NCI-H1105 (cell line): Measurements from ENCODE around the gene MFSD12.

Source experiments
- DNase-seq: peaks from one replicate; lab custom pipeline; 2025; lab: John Stamatoyannopoulos, UW

Gene MFSD12

DNA sequence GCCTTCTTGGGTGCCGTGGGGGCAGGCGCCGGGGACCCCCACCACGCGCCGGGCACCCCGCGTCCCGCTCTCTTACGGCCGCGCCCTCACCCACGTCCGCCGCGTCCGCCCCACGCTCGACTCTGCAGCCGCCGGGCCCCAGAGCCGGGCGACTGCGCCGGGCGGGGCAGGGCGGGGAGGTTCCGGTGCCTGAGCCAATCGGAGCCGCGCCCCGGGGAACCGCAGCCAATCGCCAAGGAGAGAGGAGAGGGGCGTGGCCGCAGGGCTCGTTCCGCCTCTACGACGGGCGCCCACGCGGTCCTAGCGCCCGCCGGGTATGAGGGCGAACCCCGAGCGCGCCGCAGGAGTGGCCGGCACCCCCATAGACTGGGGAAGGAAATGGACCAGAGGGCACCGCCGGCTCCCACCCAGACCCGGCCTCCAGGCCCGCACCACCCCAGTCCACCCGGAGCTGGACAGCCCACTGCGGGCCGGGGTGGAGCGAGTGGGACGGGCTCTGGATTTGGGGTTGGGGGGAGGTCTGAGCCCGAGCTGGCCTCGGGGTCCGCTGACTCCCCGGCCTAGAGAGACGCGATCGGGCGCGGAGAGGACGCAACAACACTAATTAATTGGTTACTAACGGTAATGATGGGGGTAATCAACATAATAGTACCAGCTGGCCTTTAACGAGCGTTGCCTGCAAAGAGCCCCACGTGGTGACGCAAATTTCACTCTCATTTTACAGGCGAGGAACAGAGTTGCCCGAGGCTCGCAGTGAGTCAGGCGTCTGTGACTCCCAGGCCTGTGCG is at the start of gene MFSD12:
TSS of gene MFSD12 (minus strand) at position 126 of the 788 bp plus-strand sequence. CDS start 183 bp downstream, outside the sequence.
- DNase-seq, result peak; percentile 94

DNA sequence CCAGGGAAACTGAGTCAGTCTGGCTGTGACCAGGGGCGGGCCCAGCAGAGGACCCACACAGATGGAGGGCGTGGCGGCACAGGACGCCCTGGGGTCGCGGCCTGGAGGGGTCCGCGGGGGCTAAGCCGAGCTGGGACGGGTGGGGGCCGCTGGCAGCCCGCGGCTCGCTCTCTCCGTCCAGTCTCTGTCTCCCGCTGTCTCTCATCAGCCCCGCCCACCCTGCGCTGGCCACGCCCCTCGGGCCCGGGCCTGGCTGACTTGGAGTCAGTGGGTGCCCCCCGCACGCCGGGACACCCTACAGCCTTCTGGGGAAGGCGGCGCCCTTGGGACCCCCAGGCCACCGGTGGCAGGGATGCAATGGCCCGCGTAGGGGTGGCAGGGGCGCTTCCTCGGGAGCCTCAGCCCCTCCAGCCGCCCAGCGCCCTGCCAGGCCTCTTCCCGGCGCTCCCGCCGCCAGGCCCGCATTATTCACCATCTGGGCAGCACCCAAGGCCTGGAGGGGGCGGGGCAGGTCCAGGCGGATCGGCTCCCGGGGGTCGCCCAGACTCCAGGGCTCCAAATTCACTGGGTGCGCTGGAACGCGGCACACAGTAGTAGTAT is 49.4 kb upstream of the MFSD12 start, which contains the start of gene TBXA2R:
TSS of gene TBXA2R (minus strand) at position 186 of the 600 bp plus-strand sequence. CDS start 6,241 bp downstream, outside the sequence.
- no peak for DNase-seq

DNA sequence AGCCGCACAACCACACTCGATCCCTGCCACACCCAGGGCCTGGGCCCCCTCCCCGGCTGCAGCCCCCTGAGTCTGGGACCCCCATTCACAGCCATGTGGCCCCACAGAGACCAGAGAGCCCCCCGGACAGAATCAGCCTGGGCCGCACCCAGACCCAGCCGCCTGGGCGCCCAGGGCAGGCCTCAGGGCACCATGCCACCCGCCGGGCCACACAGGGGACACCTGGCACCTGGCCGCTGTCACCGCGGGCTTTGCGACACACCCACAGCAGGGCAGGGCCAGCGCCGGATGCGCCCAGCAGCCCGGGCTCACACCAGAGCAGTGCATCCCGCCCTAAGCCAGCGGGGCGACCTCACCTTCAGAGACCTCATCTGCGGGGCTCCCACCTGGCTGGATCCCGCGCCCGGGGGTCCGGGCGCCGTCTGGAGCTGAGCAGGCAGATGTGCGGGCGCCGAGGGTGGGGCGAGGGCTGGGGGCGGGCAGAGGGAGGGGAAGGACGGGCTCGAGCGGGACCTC is 48.8 kb upstream of the MFSD12 start:
- peak; percentile 52 for DNase-seq

DNA sequence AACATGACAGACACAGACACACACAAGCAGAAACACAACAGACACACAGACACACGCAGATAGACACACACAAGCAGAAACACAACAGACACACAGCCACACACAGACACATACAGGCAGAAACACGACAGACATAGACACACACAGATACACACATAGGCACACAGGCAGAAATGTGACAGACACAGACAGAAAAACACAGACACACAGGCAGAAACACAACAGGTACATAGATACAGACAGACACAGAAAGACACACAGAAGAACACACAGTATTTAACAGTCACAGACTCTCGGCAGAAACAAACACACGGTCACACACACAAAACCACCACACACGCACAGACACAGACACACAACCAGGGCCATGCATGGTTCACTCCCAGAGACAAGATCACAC is 48.4 kb upstream of the MFSD12 start:
- DNase-seq, result no peak

DNA sequence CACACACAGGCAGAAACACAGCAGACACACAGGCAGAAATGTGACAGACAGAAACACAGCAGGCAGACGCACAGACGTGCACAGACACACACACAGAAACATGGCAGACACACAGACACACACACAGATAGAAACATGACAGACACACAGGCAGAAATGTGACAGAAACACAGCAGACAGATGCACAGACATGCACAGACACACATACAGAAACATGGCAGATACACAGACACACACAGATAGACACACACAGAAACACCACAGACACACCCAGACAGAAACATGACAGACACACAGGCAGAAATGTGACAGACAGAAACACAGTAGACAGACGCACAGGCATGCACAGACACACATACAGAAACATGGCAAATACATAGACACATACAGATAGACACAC is 48.0 kb upstream of the MFSD12 start:
- no peak for DNase-seq

DNA sequence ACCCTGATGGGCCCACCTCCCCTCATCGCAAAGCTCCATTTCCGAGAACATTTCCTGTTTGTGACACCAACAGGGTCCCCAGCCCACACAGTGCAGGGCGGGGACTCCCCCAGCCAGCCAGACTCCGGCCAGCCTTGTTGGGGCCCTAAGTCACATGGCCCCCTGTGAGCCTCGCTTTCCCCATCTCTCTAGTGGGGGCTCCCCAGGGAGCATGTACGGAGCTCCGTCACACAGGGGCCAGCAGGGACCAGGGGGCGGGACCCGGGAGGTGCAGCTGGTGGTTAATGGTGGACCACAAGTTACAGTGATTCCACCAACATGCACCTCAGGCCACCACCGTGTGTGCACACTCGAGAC is 47.6 kb upstream of the MFSD12 start:
- no peak for DNase-seq

DNA sequence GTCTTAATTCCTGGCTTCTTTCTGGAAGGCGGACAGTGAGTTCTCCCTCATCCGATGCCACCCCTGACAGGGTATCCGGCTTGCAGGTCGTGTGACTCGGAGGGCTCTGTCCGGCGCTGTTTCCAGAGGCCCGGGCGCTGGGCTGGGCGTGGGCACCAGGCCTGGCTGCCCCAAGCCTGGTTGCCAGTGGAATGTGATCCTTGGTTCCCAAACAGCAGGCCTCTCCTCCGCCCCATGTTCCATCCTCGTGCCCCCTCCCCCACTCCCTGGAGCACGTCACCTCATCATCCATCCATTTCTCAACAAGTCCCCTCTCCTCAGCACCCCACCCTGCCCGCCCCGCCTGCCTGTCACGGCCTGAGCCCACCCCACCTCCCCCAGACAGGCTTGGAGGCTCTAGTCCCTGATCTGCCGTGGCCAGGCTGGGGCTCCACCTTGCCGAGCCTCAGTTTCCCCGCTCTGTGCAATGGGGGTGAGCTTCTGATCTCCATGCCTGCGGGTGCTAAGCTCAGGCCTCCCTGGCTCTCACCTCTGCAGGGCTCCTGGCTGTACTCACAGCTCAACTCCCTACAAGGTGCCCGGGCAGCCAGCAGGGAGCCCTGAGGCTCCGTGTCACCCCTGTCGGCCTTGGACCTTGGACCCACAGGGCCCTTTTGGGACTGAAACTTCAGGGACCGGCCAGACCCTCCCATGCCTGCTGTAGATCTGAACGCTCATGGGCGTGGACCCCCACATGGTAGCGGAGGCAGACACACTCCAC is 47.0 kb upstream of the MFSD12 start:
- DNase-seq, result no peak

DNA sequence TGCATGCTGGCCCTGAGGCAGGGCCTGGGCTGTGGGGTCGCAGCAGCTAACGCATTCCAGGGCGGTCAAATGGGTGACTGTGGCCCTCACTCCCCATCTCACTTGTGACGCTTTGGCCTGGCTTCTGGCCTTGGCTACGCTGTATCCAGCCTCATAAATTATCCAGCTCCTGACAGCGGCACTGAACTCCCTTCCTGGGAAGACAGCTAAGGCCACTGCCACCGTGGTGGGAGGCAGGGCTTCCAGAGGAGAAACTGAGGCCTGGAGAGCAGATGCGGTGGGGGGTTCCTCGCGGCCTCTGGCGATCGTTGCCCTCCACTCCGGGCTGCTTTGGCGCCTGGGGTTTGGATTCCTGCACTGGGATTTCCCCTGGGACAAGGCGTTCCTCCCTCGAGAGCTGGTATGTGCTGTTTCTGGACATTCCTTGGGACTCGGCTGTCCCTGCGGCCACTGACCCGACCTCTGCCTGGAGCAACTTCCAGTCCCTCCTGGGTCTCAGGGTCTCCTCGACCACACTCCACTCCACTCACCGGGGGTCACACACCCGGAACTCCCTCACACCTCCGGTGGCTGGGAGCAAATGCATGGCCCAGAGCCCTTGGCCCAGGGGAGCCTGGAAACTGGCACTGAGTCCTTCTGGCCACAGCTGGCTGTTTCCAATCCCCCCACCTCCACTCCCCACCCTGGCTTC is 45.9 kb upstream of the MFSD12 start:
- no peak for DNase-seq

DNA sequence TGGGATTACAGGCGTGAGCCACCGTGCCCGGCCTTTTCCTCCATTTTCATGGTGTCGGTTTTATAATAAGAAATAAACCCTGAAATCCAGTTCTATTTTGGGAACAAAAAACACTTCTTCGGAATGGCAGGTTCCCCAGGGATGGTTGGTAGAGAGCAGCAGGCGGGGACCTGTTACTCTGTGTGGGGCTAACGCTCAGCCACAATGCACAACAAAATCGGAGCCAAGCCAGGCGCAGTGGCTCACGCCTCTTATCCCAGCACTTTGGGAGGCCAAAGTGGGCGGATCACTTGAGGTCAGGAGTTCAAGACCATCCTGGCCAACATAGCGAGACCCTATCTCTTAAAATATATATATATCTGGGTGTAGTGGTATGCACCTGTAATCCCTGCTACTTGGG is 43.6 kb upstream of the MFSD12 start:
- DNase-seq, result no peak

DNA sequence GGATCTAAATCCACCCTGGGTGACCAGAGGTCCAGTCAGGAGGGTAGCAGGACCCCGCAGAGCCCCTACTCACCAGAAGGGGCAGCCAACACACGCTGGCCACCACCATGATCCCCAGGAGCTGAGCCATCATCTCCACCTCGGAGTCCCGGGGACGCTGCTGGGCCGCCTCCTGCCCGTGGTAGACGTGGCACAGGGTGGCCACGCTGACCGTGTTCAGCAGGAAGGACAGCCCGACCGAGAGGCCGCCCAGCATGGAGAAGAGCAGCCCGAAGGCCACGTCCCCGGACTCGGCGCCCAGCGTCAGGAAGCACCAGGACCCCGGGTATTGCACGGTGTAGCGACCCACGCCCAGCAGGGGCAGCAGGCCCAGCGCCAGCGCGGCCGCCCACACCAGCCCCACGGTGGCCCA is 42.4 kb upstream of the MFSD12 start:
- DNase-seq, result no peak

DNA sequence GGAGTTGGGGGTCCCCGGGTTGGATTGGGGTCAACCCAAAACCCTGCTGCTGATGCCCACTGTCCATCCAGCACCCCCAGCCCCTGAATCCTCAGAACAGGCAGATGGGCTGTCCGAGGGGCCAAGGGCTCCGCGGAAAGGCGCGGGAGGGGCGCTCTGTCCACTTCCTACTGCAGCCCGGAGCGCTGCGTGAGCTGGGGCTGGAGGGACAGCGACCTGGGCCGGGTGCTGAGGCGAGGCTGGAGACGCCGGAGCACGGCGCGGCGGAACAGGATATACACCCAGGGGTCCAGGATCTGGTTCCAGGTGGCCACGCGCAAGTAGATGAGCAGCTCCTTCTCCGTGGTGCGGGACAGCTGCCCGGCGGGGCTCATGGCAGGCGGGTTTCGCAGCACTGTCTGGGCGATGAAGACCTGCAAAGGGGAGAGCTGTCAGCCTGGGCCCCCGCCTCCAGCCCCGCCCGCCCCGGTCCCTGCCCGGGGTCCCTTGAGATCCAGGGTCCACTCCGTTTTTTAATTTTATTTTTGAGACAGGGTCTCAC is 38.2 kb upstream of the MFSD12 start:
- DNase-seq, result no peak

DNA sequence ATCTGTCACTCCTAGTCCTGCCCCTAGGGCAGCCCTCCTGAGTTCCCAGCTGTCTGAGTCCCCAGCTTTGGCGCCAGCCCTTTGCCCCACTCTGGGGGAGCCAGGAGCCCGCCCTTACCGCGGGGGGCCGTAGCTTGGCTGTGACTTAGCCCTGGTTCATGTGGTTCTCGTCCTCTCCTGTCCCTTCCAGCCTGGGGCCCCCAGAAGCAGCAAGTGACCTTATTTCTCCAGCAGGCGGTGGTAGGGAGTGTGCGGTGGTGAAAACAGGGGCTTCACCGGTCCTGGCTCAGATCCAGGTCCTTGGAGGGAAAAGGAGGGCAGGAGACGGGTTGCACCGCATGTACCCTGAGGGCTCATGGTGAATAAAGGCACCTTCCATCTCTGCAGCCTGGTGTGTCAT is 35.8 kb upstream of the MFSD12 start:
- no peak for DNase-seq

DNA sequence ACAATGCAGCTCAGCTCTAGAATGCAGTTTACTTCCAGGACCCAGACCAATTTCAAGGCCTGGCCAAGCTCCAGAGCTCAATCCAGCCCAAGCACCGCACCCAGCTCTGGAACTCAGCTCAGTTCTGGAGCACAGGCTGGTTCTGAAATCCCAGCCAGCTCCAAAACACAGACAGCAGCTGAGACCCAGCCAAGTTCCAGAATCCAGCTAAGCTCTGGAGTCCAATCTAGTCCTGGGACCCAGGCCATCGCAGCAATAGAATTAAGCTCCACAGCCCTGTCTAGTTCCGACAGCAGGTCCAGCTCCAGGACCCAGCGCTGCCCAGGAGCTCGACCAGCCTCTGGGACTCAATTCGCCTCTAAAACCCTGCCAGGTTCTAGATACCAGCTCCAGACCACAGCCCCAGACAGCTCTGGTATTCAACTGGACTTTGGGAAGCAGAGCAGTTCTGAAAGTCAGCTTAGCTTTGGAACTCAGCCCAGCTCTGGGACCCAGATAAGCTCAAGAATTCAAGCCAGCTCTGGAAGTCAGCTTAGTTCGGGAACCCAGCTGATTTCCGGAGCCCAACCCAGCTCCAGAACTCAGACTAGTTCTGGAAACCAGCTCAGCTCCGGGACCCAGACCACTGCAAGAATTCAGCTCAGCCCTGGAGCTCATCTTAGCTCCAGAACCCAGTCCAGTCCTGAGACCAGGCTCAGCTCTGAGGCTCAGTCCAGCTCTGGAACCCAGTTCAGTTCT is 34.7 kb upstream of the MFSD12 start:
- no peak for DNase-seq

DNA sequence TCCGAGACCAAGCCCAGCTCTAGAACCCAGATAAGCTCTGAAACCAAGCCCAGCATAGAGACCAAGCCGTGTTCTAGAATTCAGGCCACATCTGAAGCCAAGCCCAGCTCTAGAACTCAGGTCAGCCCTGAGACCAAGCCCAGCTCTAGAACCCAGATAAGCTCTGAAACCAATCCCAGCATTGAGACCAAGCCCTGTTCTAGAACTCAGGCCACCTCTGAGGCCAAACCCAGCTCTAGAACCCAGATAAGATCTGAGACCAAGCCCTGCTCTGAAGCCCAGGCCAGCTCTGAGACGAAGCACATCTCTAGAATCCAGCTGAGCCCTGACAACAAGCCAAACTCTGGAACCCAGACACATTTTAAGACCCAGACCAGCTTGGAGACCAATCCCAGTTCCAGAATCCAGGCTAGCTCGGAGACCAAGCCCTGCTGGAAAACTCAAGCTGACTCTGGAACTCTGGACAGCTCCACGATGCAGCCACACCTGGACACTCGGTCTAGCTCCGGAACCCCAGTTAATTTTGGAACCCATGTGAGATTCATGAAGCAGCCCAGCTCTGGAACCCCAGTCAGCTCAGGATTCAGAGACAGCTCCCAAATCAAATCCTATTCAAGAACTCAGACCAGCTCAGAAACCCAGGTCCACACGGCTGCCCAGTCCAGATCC is 33.7 kb upstream of the MFSD12 start:
- no peak for DNase-seq

DNA sequence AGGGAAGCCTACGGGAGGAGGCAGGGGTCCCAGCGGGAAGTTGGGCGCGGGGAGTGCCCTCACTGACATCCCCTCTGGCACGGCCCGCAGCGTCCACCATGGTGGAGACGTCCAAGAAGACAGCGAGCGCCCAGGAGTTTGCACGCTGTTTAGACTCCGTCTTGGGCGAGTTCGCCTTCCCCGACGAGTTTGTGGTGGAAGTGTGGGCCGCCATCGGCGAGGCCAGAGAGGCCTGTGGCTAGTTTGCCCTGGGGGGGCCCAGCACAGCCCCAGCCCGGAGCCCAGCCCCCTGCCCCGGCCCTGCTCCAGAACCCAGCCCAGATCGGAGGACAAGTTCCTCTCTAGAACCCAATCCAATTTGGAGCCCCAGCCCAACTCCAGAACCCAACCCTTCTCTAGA is 32.6 kb upstream of the MFSD12 start:
- DNase-seq, result no peak

DNA sequence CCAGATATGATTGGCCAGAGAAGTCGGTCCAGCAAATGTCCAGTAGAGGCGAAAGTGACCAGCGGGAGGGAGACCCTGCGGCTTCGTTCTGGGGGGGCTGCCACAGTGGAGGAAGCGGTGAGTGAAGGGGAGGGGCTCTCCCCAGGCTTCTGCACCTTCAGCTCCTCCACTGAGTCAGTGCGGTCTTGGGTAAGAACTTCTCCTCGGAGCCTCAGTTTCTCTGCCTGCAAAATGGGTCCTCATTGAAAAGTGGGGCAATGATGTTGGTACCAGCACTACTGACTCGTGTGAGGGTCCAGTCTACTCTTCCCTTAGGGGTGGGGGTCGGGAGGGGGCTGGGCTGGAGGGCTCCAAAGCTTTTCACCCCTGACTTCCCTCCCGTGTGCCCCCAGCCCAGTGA is 32.1 kb upstream of the MFSD12 start:
- DNase-seq, result no peak

DNA sequence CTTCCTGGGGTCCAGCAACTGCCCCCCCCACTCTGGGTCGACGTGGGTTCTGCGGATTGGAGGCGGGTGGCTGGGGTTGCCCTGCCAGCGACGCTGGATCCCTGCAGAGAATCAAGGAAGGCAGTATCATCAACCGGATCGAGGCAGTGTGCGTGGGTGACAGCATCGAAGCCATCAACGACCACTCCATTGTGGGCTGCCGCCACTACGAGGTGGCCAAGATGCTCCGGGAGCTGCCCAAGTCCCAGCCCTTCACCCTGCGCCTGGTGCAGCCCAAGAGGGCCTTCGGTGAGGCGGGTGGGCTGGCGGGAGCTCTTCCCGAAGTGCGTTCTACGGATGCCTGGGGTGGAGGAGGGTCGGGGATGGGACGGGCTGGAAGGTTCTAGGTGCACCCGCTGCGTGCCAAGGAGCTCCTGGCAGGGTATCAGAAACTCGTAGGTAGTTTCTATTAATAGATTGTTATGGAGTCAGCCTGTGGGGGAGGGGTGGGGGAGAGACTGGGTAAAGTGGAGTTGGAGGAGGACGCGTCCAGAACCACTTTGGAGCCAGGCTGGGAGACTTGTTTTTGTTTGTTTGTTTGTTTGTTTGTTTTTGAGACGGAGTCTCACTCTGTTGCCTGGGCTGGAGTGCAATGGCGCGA is 29.4 kb upstream of the MFSD12 start:
- no peak for DNase-seq

DNA sequence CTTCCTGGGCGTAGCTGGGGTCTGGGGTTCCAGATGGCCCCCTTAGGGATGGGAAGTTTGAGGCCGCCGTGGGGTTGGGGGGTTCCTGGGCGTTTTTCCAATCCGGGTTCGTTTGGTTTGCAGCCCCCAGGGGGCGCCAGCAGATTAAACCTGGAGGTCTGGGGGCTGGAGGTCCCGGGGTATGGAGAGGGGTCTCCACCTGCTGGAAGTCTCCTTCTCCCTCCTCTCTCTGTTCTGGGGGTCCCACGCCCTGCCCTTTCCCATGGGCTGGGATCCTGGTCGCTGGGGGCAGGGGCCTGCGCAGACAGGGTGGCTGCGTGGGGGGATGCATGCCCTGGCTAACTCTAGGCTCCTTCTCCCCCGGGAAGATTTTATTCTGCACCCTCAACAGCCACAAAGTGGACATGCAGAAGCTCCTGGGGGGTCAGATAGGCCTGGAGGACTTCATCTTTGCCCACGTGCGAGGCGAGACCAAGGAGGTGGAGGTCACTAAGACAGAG is 28.8 kb upstream of the MFSD12 start:
- no peak for DNase-seq

DNA sequence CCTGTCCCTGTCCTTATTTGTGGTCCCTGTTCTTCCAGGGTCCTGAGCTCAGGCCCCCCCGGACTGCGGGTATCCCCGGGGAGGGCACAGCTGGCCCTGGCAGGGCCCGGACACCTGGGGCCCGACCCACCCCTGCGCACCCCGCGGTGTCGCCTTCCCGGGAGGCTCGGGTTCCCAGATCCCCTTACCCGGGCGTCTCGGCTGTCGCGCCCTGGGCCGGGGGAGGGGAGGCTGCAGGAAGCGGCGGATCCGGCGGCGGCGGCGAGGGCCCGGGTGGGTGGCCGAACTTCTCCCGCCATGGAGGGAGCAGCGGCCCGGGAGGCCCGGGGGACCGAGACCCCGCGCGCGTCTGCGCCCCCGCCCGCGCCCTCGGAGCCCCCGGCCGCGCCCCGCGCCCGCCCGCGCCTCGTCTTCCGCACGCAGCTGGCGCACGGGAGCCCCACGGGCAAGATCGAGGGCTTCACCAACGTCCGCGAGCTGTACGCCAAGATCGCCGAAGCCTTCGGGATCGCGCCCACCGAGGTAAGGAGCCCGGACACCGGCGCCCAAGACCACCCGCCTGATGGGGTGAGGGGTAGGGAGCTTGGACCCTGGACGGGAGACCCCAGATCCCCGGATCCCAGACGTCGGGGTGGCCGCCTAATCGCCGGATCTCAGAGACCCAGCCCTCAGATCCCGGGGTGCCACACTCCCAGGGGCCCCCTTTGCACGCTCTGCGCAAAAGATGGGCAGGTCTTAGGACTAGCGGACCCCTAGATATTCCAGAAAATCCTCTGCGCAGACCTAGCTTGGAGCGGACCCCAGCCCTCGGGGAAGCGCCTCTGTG is 28.1 kb upstream of the MFSD12 start, which contains the start of gene GIPC3:
TSS of gene GIPC3 (plus strand) at position 178 of the 826 bp plus-strand sequence. CDS start at position 298, 120 bp downstream.
- no peak for DNase-seq
